HFFc6 (cell line): ENCODE measurements around the gene SIRPB1. TPM values are rescaled to one million over a fixed set of nuclear protein-coding genes. Genes with fewer than 3 reads are reported as not detected.

Source experiments
- total RNA-seq, 6 experiments: library from RNA; stranded (reverse); fragmentation: NEBNext Ultra II Directional; extraction: Animal tissue kit (Norgen Biotek cat#: 25700); gene quantifications; 2 replicates in 1 of 6; 3 replicates in 5 of 6; pipeline ENCODE4 v1.2.3, GENCODE V29; 2021

SIRPB1 gene
- total RNA-seq, 6 experiments from 2014 or later = not detected

Other genes starting within 250 kb of the SIRPB1 start
- gene FKBP1A, start 227.0 kb downstream of the SIRPB1 start, total RNA-seq = 100 to 1,000 TPM; 437 to 543 (median 491) TPM
- 100 to 1,000 TPM in 3 of 6 experiments, 10 to 100 TPM in 3; 85.4 to 125 (median 103) TPM for gene NSFL1C, start 153.2 kb downstream of the SIRPB1 start, total RNA-seq
- not detected for gene SIRPB2, start 128.6 kb downstream of the SIRPB1 start, total RNA-seq
- not detected for gene SIRPD, start 62.3 kb downstream of the SIRPB1 start, total RNA-seq
- not detected for gene SIRPG, start 37.8 kb upstream of the SIRPB1 start, total RNA-seq